Measurements from ENCODE around the gene ACO1.
A peak's percentile ranks its signal among the peaks of the same experiment; 100 is the strongest.

Gene ACO1

DNA sequence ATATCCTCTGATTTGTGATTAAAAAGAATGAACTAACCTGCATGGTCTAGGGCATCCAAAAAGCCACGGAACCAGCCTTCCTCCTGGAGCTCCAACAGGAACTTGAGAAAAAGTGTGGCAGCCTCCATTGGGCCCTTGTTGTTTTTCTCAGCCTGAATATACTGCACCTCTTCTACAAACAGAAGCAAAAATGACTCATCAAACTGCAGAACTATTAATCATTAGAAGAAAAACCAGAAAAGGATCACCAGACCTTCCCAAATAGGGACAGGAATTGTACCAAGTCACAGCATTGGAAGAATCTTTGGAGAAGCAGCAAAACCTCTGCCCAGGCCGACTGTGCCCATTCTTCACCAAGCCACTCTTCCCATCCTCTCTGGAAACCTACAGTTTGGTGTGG, 116.3 kb downstream of the ACO1 start:
- POLR2A ChIA-PET (ENCODE audit: low non-redundant PET) = no interaction called here
- peak; percentile 54 for DNase-seq (ENCODE audit: low spot score)
- TF ChIP-seq, protein P1, sequence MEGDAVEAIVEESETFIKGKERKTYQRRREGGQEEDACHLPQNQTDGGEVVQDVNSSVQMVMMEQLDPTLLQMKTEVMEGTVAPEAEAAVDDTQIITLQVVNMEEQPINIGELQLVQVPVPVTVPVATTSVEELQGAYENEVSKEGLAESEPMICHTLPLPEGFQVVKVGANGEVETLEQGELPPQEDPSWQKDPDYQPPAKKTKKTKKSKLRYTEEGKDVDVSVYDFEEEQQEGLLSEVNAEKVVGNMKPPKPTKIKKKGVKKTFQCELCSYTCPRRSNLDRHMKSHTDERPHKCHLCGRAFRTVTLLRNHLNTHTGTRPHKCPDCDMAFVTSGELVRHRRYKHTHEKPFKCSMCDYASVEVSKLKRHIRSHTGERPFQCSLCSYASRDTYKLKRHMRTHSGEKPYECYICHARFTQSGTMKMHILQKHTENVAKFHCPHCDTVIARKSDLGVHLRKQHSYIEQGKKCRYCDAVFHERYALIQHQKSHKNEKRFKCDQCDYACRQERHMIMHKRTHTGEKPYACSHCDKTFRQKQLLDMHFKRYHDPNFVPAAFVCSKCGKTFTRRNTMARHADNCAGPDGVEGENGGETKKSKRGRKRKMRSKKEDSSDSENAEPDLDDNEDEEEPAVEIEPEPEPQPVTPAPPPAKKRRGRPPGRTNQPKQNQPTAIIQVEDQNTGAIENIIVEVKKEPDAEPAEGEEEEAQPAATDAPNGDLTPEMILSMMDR (conservative IDR thresholded peaks at IDR 0.05; ENCODE audit: low read depth) = no peak
- CTCF ChIA-PET = interaction anchor here (0.5 kb wide), 1 partner anchor 8 kb away, joined by 3 read pairs; no protein-coding TSS in a partner anchor
- H3K27ac ChIP-seq = no peak overlapping the region

DNA sequence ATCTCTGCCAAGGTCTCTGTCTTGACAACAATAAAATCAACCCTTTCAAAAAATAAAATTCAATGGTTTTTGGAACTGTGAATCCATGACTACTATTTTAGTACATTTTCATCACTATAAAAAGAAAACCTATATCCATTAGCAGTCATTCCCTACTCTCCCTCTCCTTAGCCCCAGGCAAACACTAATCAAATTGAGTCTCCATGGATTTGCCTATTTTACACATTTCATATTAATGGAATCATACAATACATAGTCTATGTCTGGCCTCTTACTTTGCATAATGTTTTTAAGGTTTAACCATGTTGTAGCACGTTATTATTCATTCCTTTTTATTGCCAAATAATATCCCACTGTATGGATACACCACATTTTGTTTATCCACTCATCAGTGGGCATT, 117.4 kb downstream of the ACO1 start:
- DNase-seq (ENCODE audit: low spot score) = no peak
- ChIA-PET CTCF (no interaction called here), POLR2A (ENCODE audit: low non-redundant PET) (no interaction called here)
- TF ChIP-seq, protein P1 (conservative IDR thresholded peaks at IDR 0.05; ENCODE audit: low read depth) = no peak
- H3K27ac ChIP-seq = no peak overlapping the region

DNA sequence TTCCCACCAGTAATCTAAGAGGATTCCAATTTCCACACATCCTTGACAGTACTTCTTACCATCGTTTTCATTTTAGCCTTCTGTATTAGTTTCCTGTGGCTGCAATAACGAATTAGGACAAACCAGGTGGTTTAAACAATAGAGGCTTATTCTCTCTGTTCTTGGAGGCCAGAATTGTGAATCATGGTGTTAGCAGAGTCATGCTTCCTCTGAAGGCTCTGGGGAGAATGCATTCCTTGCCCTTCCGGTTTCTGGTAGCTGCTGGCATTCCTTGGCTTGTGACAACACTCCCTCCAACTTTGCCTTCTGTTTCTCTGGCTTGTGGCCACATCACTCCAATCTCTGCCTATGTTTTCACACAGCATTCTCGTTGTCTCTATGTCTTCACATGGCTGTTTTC, 118.0 kb downstream of the ACO1 start:
- ChIA-PET CTCF (interaction anchor here (0.5 kb wide), 1 partner anchor 471 kb away, joined by 4 read pairs; no protein-coding TSS in a partner anchor), POLR2A (ENCODE audit: low non-redundant PET) (no interaction called here)
- TF ChIP-seq, protein P1 (conservative IDR thresholded peaks at IDR 0.05; ENCODE audit: low read depth) = no peak
- peak; percentile 29 for DNase-seq (ENCODE audit: low spot score)
- no peak overlapping the region for H3K27ac ChIP-seq

DNA sequence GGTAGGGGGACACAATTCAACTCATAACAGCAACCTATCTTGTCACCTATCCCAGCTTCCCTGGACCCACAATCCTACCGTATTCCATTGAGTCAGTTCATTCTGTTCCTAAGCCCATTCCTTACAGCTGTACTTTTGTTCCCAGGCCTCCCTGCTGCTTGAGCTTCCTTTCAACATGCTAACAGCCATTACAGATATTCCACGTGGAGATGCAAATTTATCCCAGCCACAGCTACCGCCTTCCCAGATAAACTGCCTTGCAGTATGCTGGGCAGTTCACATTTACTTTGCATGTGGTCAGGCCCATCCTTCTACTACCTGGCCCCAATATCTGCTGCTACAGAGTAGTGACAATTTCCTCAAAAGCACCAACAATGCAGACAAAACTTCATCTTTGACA, 118.6 kb downstream of the ACO1 start:
- POLR2A ChIA-PET (ENCODE audit: low non-redundant PET) = no interaction called here

More for the DNA sequence above, 118.6 kb downstream of the ACO1 start:
- CTCF ChIA-PET = interaction anchor here (0.5 kb wide), 2 partner anchors 470 to 1558 kb away, joined by 3 to 4 read pairs; no protein-coding TSS in a partner anchor
- TF ChIP-seq, protein P1 (conservative IDR thresholded peaks at IDR 0.05; ENCODE audit: low read depth) = no peak
- DNase-seq (ENCODE audit: low spot score) = no peak
- no peak overlapping the region for H3K27ac ChIP-seq

All from RWPE1 (cell line).